HL-60 (cell line): ENCODE measurements around the gene TUT4.

Source experiments
- CTCF ChIP-seq: IDR thresholded peaks from one replicate; pipeline ENCODE4 v1.5.1; 2011; ENCODE audit warnings: low read length, control low read depth, inconsistent platforms; ENCODE audit not compliant: insufficient read depth
- GABPA ChIP-seq: IDR thresholded peaks from 2 replicates; pipeline ENCODE4 v1.6.1; 2012; ENCODE audit warnings: low read depth
- POLR2AphosphoS5 ChIP-seq: IDR thresholded peaks from 2 replicates; pipeline ENCODE4 v1.6.1; 2012; ENCODE audit warnings: low read depth
- REST ChIP-seq: IDR thresholded peaks from 2 replicates; pipeline ENCODE4 v1.6.1; 2012; ENCODE audit warnings: low read depth; ENCODE audit not compliant: insufficient replicate concordance
- SPI1 ChIP-seq: IDR thresholded peaks from 2 replicates; pipeline ENCODE4 v1.6.1; 2012; ENCODE audit warnings: low read depth, mild to moderate bottlenecking, borderline replicate concordance

GRCh38 chr1:52552236-52552504, 722 bp downstream of the TUT4 start:
- TF ChIP-seq CTCF (no peak), POLR2AphosphoS5 (no peak), REST (no peak), GABPA (no peak), SPI1 (no peak)
